GM19372 (cell line): Measurements from ENCODE around the gene IQCE.

ENCODE experiments used
- ATAC-seq: cut with Tn5 transposase; IDR thresholded peaks from one replicate; pipeline ENCODE4 v1.9.1; 2021; ENCODE audit warnings: mild to moderate bottlenecking, low read depth, moderate library complexity; ENCODE audit not compliant: unreplicated experiment

Gene IQCE

DNA sequence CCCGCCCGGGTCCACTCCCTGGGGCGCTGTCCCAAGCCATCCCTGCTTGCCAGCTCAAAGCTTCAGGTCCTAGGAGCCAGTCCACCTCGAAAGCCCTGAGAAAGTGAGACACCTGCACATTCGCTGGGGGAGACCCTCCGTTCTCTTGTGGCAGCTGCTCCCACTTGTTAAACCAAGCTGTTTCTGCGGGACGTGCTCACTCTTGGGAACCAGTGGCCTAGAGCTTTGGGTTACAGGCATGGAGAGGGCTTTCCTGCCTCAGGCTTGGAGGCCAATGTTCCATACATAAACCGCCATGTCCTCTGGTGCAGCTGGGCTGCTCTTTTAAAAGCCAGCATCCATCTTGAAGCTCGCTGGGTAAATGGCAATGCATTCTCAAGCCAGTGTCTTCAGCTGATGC, 53.1 kb downstream of the IQCE start:
- ATAC-seq = no peak

DNA sequence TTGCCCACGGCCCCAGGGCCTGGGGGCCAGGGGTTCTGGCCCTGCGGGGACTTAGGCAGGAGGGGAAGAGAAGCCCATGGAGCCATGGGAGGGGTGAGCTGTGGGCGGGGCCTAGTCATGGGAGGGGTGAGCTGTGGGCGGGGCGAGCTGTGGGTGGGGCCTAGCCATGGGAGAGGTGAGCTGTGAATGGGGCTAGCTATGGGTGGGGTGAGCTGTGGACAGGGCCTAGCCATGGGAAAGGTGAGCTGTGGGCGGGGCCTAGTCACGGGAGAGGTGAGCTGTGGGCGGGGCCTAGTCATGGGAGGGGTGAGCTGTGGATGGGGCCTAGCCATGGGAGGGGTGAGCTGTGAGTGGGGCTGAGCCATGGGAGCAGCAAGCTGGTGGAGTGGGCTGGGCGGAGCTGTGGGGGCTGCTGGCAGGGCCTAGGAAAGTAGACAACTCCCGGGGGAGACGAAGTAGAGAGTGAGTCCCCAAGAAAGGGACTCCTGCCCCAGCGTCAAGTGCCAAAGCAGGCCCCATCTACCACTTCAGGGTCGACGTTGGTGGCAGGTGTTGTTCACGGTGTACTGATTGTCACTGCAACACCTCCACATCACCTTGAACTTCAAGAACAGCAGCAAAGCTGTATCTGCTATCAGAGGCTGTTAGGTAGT, 53.8 kb downstream of the IQCE start:
- no peak for ATAC-seq

DNA sequence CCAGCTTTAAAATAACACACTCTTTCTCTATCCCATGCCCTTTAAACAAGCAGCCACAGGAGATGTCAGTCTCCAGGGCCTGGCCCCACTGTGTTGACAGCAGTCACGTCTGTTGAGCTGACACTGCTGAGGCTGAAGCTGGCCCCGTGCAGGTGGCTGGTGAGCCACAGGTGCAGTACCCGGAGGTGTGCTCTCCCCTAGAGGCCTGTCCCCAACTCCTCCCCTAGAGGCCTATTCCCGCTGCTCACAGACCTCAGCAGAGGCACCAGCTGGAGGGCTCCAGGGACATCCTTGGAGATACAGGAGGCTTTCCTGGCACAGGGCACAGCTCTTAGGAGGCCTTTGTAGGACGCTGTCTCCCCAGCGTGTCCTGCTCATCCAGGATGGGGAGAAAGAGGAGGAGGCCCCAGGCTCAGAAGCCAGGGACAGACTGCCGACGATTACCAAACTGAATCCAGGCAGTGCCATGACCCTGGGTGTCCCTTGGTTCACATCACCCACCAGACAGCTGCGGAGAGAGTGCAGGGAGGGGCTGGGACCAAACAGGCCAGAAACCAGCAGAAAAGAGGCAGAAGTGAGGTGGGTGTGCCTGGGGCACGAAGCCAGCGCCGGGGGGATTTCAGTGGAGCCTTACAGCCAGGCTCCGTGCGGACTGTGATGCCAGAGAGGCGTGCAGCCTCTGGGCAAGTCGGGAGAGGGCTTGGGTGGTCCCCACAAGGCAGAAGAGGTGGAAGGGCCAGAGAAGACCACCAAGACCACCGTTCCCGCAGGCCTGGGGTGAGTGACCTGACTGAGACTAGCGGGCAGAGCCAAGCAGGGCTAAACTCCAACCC, 54.5 kb downstream of the IQCE start:
- ATAC-seq = no peak

DNA sequence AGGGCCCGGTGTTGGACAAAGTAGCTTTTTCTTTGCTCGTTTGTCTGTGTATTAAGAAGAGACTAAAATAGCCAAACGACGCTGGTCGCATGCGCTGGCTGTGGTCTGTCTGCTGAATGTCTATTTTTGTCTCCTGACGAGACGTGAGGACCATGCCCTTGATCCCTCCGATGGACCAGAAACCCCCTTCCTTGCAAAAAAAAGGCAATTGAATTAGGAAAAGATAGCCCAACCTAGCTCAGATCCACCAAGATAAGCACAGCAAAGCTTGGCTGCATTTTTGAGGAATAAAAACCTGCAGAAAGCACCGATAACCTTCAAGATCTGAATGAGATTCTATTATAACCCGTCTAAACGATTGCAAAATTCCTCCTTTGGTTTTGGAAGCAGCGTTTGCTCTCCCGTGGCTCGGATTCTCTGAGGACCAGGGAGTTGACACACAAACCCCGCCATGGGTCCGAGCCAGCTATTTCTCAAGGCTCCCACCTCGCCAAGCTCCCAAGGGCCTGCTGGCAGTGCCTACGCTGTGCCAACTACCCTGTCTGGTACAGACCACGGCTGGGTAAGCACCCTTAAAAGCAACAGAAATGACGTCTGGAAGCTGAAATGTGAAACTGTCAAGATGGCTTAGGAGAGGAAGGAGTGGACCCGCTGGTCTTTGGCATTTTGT, 55.3 kb downstream of the IQCE start:
- no peak for ATAC-seq

DNA sequence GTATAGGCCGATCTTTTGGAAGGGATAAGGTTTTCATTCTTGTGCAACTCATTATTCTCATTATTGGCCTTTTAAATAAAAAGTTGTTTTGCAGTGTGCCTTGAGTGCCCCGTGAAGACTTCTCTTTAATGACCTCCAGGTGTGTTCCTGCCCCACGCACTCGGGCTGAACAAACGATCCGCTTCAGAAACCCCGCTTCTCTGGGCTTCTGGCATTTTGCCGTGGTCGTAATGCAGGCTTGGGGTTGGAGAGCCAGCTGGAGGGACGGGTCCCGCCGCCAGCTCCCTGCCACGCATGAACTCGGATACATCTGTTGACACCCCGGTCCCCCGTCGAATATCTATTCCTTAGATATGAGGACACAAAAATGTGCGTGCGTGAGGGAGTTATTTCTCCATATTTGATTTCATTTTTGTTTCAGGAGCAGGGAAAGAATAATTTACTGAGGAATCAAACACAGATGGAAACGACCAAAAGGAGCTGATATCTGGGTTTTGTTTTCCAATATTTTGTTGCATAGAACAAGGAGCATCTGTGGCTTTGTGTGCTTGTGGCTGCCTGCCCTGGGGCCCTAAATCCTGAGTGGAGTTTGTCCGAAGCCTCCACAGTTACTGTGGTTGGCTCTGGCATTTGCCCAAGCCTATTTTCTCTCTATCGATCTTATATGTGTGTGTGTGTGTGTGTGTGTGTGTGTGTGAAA, 56.0 kb downstream of the IQCE start:
- no peak for ATAC-seq

DNA sequence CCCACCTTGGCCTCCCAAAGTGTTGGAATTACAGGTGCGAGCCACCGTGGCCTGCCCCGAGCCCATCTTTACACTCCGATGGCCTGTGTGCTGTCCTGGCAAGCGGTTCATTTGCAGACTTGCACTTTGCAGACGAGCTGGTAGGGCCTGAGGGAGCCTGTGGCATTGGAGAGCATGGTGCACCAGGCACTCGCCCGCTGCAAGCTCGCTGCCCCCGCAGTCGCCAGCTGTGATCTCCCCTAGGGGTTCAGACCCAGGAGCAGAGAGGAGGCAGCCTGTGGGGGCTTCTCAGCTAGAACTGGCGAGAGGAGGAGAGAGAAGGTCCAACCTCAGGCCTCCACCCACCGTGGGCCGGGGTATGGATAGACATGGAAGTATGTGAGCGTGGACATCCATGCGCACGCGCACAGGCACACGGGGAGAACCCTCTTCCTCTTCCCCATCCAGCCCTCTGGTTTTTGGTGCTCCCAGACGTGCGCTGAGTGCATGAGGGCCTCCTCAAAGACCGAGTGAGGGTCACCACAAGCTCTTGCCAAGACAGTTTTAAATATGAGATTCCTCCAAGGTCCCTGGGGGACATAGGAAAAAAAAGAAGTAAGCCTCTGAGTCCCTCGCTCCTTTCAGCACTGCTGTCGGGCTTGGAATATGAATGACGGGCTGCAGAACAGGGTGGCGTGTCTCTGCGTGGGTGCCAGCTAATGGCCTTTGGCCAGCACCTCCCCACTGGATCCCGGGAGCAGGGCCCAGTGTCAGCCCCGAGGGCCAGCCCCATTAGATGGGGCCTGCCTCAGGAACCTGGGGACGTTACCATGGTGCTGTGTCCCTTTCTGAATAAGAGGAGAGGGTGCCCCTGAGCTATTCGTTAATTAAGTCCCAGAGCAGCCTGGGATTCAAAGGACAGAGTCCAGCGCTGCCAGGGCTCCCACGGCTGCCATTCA, 57.9 kb downstream of the IQCE start:
- ATAC-seq = no peak

DNA sequence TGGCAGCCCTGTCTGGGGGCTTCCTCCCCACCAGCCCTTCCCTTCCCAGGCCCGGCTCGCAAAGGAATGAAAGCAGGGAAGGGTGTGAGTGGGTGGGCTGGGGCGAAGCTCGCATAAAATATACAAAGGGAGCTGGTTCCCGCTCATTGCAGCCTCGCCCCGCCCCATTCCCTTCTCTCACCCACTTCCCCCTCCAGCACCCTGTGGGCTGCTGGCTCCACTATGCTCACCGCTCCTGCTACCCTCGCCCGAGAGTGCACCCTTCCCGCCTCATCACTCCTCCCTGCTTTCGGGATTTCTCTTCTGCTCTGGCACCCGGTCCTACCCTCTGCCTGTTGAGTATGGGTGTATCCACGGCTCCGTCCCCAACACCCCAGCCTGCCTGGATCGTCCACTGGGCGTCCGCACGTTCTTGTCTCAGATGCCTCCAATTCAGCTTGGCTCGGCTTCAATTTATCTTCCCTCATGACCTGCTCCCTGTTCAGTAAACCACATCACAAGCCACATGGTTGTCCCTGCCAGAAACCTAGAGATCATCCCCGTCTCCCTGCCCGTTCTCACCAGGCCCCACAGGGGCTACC, 58.6 kb downstream of the IQCE start:
- no peak for ATAC-seq

DNA sequence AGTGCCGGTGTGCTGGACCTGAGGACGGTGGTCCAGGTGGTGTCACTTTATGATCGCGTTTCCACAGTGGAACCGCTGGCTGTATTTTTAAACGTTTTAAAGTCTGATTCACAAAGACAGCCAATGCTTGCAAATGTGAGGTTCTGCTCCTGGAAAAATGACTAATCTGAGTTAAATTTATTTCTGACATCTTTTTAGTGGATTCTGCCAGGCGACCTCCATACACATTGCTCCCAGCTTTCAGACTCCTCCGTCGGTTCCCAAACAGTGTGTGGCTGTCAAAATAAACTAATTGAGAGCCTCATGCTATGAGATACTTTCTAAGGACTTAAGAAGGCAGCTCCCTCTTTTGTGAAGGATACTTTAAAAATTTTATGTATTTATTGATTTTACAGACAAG, 60.3 kb downstream of the IQCE start:
- no peak for ATAC-seq

DNA sequence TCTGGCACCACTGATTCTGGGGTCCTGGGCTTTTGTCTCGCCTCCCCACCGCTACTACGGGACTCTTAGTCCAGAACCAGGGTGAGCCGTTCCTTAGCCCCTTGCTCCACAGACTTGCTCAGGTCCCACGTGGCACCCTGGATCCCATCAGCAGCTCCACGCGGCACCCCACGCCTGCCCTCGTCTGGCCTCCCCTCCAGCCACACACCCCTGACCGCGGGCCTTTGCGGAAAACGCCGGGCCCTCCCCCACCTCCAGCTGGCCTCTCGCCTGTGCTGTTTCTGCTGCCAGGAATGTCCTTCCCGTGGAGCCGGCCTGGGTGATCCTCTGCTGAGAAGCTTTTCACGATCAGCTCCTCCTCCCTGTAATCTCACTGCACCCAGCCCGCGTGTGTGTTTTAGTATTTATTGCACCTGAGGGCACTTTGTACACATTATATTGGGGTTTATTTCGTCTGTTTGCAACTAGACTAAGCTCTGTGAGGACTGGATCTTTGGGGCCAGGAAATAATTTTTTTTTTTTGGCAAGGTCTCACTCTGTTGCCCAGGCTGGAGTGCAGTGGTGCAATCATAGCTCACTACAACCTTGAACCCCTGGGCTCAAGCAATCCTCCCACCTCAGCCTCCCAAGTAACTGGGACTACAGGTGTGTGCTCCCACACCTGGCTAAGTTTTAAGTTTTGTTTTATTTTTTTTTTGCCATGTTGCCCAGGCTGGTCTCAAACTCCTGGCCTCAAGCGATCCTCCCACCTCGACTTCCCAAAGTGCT, 62.5 kb downstream of the IQCE start:
- ATAC-seq = no peak

DNA sequence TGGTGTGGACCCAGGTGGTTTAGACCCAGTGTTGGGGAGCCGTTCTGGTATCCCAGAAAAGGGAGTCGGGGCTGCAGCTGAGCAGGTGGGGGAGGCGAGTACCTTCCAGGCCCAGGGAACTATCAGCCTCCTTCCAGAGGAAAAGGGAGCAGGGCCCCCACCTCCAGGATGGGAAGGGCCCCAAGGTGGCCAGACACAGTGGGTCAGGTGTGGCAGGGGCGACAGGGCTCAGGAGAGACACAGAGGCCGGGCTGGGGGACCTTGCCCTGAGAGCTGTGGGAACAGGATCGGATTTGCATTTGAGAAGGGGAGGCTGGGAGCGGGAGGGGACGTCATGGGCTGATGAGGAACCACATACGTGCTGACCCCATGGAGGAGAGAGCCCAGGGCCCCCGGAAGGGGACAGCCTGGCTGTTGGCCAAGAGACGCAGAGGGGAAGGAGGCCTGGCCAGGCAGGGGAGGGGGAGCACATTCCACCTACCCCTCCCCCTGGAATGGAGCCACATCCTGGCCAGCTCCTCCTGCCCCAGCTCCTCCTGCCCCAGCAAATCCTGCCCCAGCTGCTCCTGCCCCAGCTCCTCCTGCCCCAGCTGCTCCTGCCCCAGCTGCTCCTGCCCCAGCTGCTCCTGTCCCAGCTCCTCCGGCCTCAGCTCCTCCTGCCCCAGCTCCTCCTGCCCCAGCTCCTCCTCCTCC, 63.3 kb downstream of the IQCE start:
- no peak for ATAC-seq

DNA sequence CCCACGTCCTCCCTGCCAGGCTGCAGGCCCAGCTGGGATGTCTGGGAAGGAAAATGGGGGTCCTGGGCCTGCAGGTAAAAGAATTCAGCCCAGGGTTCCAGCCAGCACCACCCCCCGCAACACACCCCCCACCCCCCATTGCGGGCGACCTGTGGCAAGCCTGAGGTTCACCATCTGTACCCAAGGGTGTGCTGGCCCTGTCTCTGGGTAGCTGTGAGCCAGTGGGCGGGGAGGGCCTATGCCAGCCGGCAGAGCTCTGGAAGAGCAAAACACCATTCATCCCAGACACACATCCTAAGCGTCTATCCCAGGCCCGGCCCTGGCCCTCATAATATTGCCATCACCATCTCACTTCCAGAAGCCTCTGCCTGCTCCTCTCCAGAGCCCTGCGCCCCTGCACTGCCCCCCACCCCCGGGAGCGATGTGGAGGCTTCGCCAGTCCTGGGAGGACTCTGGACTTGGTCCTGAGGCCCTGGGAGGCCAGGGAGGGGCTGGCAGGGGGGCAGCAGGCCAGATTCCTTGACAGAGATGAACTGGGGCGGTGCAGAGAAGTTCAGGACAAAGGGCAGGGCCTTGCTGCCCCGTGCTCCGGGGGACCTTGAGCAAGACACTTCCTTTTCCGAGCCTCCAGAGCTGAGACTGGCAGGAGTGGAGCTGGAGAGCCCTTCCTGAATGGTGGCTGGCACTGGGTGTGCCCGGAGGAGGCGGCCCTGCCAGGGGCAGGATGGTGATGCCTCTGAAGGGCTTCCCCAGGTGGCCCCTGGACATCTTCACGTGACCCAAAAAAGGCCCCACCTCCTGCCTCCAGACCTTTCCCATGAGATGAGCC, 64.3 kb downstream of the IQCE start:
- ATAC-seq = no peak

DNA sequence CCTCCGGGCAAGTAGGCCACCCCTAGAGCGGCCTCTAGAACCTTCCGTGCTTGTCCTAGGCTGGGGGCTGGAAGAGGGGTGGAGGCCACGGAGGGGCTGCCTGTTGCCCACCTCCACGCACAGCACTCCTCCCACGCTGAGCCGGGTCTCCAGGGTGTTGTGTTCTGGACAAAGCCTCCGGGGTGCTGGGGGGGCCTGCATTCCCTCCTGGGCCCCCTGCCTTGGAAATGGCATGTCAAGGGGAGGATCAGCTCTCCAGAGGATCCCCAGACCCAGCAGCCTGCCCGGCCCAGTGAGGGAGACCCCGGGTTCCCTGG, 64.9 kb downstream of the IQCE start:
- ATAC-seq = no peak

DNA sequence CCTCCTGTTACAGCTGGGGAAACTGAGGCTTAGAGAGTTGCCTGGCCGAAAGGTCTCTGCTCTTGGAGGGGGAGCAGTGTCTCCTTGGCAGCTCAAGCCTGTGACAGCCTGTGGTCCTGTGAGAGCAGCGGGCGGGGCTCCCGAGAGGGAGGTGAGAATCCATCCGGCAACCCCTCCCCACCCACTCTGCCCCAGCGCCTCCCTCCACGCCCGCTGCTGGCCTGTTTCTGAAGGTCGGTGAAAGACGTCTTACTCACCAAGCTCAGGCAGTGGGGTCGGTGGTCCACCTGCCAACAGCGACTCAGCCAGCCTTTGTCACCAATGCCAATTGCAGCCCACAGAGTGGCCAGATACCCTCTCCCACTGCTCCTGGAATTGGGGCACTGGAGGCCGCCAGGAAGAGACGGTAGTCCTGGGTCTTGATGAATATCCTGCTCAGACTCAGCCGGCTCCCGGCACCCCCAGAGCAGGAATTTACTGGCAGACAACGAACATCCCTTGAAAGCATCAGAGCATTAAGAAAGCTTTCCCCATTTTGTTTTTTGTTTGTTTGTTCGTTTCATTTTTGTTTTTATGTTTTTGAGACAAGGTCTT, 65.6 kb downstream of the IQCE start:
- no peak for ATAC-seq

DNA sequence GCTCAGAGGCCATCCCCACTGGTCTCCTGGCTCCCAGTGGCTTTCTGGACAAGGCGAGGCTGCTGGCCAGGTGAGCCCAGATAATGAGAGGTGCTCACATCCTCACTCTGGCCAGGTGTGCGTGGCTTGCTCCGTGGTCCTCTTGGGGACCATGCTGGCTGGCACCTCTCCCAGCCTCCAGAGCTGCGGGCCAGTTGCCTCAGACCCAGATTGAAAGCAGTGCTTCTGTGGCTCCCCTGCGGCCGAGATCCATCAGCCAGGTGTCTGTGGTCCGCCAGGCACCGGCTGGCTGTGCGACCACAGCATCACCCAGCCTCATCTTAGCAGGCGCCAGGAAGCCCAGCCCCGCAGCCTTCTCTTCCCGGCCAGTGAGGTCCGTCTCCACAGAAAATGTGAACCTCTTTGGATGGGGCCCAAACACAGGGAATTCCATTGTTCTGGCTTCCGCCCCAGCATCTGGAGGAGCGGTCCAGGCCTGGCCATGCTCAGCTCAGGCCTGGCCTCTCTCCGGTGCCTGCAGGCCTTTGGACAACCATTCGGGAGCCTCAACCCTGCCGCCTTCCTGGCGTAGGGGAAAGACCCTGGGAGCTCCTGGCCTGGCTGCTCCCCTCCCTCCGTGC, 67.8 kb downstream of the IQCE start:
- ATAC-seq = no peak

DNA sequence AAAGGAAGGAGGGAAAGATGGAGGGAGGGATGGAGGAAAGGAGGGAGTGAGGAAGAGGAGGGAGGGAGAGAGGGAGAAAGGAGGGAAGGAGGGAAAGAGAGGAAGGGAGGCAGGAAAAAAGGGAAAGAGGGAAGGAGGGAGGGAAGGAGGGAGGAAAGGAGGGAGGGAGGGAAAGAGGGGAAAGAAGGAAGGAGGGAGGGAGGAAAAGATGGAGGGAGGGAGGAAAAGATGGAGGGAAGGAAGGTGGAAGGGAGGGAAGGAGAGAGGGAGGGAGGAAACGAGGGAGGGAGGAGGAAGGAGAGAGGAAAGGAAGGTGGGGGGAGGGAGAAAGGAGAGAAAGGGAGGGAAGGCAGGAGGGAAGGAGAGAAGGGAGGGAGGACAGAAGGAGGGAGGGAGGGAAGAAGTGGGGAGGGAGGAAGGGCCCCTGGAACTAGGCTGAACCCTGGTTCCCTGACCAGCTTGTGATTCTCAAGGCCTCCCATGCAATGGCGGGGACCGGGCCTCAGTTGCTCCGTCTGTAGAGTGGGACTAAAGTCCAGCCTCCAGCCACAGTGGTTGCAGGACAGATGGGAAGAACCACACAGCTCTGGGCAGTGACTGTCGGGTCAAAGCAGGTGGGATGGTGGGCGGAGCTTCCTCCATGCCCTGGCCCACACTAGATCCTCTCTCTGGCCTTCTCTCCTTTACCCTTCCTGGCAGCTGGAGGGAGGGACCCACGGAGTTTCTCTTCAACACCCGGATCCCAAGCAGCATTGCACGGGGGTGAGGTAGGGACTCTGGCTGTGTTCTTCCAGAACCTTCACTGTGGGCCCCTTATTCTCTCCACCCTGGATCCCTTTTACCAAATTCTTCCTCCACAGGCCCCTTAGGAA, 68.7 kb downstream of the IQCE start:
- ATAC-seq = no peak

DNA sequence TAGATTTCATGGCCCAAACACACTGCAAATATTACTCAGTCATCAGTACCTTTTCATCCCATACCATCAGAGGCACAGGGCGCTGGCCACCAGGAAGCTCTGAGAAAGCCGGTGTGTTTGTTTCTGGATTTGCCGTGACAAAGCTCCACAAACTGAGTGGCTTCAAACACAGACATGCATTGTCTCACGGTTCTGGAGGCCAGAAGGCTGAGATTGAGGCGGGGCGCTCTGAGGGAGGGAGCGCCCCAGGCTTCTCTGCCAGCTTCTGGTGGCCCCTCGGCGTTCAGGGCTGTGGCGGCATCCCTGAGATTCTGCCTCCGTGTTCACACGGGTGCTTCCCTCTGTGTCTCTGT, 69.3 kb downstream of the IQCE start:
- ATAC-seq = no peak
